Muscle of arm (tissue), 12 donors: ENCODE measurements around the gene TET2. TPM values are rescaled to one million over a fixed set of nuclear protein-coding genes. Genes with fewer than 3 reads are reported as not detected.

Experiments
- DNase-seq: peaks from one replicate; pipeline ENCODE4 v3.0.0-alpha.2; 2013
- polyA plus RNA-seq, 12 donors: library from polyadenylated mRNA; unstranded; fragments of 120-200 nt; gene quantifications; one replicate each; pipeline ENCODE4 v1.2.1, GENCODE V29; 2013; ENCODE audit not compliant: insufficient read length in 12 of 12

Gene TET2
- polyA plus RNA-seq, 12 donors, result 23.7 to 45.1 (median 34.8) TPM; not detected in 1

DNA sequence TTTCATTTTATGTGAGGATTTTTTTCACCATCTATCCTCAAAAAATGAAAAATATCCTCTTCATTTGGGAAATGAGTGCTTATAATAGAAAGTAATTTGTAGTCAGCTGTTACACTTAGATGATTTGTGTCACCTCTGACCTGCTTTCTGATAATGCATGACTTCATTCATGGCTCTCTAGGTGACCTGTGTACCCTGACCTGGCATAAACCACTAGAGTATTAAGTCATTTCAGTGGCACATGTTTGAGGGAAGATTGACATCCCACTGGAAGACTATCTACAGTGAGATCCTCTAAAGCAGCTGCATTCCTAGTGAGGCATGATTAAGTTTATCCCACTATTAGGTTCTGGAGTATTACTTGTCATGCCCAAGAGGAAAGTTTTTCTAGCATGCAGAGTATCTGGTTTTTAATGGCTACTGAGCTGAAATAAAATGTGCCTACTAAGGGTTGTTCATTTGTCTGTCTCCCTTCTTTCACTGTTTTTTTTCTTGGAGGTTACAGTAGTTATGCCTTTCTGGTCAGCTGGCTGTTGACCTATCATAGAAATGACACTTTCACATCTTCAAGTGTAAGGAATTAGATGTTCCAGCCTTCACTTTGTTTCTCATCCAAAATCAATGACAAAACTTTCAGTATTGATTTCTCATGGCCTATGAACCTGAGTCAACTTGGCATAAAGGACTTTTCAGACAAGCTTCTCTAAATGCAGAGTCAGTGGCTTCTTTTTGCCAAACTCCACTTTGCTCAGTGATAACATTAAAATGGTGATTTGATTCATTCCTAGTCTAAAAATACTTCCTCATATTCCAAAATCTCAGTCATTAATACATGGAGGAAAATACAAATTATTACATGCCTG, 33.1 kb downstream of the TET2 start:
- DNase-seq, result no peak

DNA sequence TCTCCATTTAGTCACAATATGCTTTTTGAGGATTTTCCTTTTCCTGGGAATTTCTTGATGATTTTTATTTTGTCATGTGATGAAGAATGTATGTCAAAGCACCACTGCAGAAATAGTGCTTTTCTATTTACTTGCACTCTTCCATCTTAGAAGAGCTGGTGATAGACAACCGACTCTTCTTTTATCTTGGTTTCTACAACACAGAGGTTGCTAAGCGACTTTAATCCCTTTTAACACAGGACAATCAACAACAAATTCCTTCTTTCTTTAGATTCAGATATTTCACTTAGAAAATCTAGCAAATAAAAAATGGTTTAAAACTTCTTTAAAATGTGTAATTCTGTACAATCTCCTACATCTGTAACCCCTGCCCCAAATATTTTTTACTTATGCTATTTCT, 34.6 kb downstream of the TET2 start:
- DNase-seq, result no peak

- no peak for DNase-seq
These were observed 35.5 kb downstream of the TET2 start for GRCh38 chr4:105182211-105182610.

DNA sequence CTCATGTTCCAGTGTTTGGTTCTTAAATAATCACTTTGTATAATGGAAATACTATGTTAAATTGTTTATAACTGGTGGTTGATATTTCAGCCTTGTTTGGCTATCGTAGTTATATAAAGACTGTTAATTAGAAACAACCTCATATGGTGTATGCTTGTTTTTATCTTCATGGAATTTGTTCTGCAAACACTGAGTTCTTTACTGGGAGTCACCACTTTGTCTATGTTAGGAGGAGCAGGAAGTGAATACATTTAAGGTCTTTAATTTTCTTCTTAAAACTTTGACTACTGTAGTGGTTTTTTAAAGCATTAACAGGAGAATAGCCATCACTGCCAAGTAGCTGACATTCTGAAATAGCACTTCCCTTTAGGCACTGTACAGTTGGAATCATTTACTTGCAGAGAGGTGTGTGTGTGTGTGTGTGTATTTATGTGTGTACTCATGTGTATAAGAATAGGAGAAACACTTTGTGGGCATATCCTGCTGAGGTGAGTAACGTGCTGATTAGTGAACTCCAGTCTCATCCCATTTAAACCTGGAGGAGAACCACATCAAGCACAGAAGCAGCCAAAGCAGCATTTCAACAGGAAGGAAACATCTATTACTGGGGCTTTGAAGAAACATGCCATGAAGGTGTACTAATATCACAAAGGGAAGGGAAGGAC, 37.8 kb downstream of the TET2 start:
- no peak for DNase-seq

GRCh38 chr4:105186701-105187161, 40.1 kb downstream of the TET2 start:
- no peak for DNase-seq

- no peak for DNase-seq
These were observed 43.4 kb downstream of the TET2 start for GRCh38 chr4:105189855-105190650.

- DNase-seq, result peak; percentile 27
These were observed 45.0 kb downstream of the TET2 start for GRCh38 chr4:105191621-105192210.

DNA sequence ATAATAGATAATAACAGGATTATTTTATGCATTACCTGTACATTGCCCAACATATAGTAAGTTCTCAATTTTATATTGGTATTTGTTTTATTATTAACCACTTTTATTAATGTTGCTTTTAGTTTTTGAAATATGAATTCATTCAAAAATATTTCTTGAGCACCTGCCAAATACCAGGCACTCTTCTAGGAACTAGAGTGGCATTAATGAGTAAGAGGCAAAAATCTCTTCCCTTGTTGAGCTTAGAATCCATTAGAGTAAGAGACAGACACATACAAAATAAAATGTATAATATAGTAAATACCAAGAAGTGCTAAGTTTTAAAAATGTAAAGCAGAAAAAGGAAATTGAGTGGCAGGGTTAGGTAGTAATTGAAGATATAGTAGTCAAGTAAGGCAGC, 45.8 kb downstream of the TET2 start:
- no peak for DNase-seq

DNA sequence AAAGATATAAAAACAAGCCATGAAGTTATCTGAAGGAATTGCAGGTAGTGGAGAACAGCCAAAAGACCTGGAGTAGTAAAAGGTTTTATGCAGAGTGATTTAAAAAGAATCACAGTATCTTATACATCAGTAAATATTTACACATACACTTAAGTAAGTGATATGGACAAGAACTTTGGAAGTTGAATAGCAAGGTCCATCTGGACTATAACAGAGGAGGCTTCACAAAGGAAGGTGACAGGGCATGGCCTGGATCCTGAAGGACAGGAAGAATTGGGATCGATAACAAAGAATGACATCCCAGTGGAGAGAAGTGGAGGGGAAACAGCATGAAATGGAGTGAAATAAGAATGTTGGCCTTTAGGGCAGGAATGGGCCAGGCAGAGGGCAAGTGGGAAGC, 46.2 kb downstream of the TET2 start:
- no peak for DNase-seq

DNA sequence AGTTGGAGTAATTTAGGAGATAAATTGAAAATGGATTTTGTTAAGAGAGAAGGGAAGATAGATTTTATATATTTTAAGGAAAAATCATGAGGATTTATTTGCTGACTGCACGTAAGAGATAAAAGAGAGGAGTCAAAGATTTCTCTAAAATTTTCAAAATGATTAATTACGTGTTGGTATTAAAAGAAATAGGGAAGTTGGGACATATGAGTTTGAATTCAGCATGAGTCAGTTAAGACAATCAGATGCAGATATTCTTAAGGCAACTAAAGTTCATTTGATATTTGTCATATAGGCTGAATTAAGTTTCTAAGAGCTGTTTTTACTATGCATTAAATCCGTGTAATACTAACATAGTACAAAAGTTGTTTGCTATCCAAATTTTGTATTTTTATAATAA, 46.9 kb downstream of the TET2 start:
- no peak for DNase-seq

- DNase-seq, result no peak
These were observed 47.9 kb downstream of the TET2 start for GRCh38 chr4:105194328-105195231.

DNA sequence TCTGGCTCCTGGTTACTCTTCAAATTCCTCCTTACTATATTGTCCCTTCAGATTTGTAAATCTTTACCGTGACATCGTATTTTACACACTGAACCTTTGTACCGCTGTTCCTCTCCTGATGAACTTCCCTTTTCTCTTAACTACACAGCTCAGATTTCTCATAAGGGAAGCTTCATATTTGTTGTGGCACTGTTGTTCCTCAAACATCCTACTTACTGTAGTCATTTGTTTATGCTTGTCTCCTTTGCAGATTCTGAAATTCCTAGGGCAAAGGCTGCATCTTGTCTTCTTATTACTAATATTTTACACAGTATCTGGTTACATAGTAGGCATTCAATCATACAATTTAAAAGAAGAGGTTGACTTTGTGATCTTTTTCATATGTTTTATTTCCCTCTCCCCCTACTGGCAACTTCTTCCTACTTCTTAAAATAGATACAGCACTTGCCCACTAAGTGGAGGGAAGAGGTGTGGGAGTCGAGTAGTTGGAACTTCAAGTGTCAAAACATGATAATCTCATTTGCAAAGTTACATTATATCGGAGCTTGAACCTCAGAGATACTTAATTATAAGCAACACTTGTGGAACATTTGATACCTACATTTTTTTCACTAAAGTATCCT, 50.0 kb downstream of the TET2 start:
- no peak for DNase-seq

DNA sequence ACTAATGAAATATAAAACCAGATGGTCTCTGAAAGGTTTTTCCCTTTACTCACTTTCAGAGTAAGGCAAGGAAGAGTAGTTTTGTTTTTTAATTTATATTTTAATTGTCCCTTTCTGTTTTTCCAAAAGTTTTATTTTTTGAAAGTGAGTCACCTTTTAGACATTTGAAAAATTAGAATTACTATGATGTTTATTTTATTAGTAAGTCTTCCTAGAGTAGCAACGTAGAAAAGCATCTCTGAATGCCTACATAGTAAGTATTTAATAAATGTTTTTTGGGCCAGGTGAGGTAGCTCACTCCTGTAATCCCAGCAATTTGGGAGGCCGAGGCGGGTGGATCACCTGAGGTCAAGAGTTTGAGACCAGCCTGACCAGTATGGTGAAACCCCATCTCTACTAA, 51.1 kb downstream of the TET2 start:
- DNase-seq, result no peak

DNA sequence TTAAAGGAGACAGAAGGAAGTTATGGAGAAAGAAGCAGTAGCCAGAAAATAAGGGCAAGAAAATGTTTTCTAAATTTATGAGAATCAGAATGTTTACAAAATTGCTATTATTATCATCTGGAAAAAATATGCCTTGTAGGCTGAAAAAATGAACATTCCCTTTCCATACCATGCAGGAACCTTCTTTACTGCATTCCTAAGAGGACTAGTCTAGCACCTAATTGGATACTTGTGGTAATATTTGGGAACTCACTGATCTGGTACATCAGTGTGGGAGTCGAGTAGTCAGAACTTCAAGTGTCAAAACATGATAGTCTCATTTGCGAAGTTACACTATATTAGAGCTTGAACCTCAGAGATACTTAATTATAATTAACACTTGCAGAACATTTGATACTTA, 51.9 kb downstream of the TET2 start:
- no peak for DNase-seq

- DNase-seq, result no peak
These were observed 59.5 kb downstream of the TET2 start for GRCh38 chr4:105206214-105206613.

DNA sequence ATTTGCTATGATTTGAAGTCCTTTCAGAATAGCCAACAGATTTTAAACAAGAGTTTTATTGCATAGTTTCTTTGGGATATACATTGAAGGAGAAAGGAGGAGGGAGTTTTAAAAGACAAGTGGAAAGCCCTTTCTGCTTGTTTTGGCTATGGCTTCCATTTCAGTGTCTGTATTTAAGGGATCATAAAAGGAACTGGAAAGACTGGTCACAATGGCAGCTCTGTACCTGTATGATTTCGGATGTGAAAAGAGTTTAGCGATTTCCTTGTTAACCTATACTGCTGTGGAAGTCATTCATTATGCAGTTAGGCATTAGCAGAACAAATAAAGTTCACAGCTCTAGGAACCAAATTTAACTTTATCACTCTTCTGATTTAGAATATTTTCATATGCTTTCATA, 60.7 kb downstream of the TET2 start:
- DNase-seq, result no peak

DNA sequence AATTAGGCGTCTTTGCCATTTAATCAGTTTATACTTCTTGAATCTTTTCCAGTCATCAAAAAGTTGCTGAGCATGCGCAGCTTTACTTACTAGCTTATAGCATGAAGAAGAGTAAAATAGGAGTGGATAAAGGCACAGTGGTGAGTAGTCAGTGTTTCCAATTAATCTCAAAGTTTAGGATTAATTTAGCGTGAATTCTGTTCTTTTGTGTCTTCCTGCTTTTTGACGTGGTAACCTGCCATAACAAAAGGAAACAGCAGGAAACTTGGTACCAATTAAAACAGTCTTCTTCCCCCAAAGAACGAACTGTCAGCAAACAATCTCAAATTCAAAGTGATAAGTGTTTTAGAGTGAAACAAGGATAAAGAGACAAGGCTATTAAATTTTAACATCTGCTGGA, 61.9 kb downstream of the TET2 start:
- DNase-seq, result no peak

DNA sequence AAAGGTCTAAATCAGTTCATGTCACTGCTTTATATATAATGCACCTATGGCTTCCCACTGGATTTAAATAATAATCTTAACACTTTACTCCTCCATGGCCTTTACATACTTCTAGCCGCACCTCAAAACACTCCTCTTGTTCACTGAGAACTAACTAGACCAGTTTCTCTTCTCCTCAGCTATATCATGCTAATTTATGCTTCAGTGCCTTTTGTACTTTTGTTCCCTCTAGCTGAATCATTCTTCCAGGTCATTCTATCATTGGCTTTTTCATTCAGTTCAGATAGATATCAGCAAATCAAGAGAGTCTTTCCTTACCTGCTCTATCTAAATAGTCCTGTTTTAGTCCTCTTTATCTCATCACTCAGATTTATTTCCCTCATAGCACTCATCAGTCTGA, 64.2 kb downstream of the TET2 start:
- DNase-seq, result no peak

DNA sequence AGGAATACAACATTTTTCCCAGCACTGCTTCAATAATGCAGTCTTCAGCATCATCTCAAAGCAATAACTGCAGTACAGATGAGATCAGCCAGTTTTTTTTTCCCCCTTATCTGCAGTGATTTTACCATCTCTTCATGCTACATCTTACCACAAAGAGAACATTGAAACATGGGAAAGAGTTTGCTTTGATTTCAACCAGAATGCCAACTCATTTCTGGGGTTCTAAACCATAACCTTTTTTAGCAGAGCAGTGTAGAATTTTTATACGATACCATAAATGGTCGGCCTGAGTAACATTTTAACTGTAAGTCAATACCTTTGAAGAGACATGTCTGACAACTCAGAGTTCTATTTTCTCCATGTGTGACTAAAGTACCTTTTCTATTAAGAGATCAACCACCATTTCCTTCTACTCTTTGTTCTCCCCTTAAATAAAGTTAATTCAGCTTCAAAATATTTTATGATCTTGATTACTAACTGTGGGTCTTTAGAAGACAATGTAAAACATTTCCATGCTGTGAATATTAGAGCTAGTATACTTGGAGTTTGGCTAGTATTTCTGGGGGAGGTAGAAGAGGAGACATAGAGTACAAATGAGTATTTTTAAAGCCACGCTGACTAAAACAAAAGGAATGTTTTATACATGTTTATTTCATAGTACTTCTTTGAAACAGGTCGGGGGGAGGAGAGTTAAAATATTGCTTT, 69.1 kb downstream of the TET2 start:
- no peak for DNase-seq

- DNase-seq, result no peak
These were observed 78.8 kb downstream of the TET2 start for GRCh38 chr4:105225500-105225899.
